Measurements from ENCODE around the gene LGI4.

The LGI4 gene

GRCh38 chr19:35134601-35135242 lies at the start of gene LGI4:
LGI4 (minus strand) TSS chr19:35135059; CDS start chr19:35134680, 379 bp downstream.
- H3K27me3 Mint-ChIP-seq (ENCODE audit: low read depth, poor library complexity), result peaks cover 11% of the 10 kb centered on the region
- DNase-seq, result peak; percentile 32
- peaks cover 58% of the 10 kb centered on the region for H3K4me1 Mint-ChIP-seq
- H3K27ac Mint-ChIP-seq, result peak within 1 kb of the TSS; percentile 57
- no peaks in the 10 kb centered on the region for H3K36me3 Mint-ChIP-seq (ENCODE audit: low read depth)
- no peaks in the 10 kb centered on the region for H3K9me3 Mint-ChIP-seq
- peak within 1 kb of the TSS; percentile 71 for H3K4me3 Mint-ChIP-seq
- no peak for TF ChIP-seq CTCF (IDR thresholded peaks at IDR 0.05)

GRCh38 chr19:35184267-35184666 lies 49.4 kb upstream of the LGI4 start:
- Mint-ChIP-seq H3K36me3 (ENCODE audit: low read depth) (no peaks in the 10 kb centered on the region), H3K27ac (no peak overlapping the region), H3K4me3 (no peak overlapping the region), H3K4me1 (peaks cover 8% of the 10 kb centered on the region), H3K9me3 (peaks cover 23% of the 10 kb centered on the region), H3K27me3 (ENCODE audit: low read depth, poor library complexity) (peaks cover 9% of the 10 kb centered on the region)
- TF ChIP-seq CTCF (IDR thresholded peaks at IDR 0.05), result no peak
- DNase-seq, result no peak

DNA sequence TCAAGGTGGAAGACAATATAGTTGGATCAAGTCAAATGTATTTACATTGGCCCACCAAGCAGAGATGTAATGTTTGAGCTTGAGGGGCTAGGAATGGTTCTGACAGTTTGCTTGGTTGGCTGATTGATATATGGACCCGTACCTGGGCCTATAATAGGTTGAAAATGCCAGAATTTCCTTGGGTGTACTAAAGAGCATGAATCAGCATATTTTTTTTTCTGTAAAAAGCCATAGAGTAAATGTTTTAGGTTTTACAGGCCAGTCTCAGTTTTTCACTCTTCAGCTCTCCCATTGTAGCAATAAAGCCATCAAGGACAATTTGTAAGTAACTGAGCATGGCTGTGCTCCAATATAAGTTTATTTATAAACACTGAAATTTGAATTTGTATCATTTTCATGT lies 46.5 kb upstream of the LGI4 start:
- peaks cover 6% of the 10 kb centered on the region for H3K27me3 Mint-ChIP-seq (ENCODE audit: low read depth, poor library complexity)
- H3K27ac Mint-ChIP-seq, result no peak overlapping the region
- H3K36me3 Mint-ChIP-seq (ENCODE audit: low read depth), result no peaks in the 10 kb centered on the region
- no peak for TF ChIP-seq CTCF (IDR thresholded peaks at IDR 0.05)
- no peak for DNase-seq
- H3K4me3 Mint-ChIP-seq, result no peak overlapping the region
- peaks cover 18% of the 10 kb centered on the region for H3K4me1 Mint-ChIP-seq
- H3K9me3 Mint-ChIP-seq, result peaks cover 37% of the 10 kb centered on the region

DNA sequence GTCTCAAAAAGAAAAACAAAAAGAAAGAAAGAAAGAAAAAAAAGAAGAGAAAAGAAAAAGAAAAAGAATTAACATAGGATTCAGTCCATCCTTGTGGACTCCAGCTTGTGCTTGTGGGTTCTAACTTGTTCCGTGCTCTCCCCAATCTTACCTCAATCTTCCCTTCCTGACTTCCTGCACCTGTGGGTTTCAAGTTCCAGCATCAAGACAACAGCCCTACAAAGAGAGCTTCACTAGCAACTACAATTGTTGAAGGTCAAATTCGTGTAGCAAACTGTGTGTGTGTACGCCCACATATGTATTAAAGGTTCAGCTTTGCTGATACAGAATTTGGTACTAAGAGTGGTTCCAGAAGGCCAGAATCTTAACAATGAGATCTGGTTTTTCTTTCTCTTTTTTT lies 45.0 kb upstream of the LGI4 start:
- H3K4me3 Mint-ChIP-seq, result no peak overlapping the region
- TF ChIP-seq CTCF (IDR thresholded peaks at IDR 0.05), result no peak
- H3K4me1 Mint-ChIP-seq, result peaks cover 34% of the 10 kb centered on the region
- H3K36me3 Mint-ChIP-seq (ENCODE audit: low read depth), result no peaks in the 10 kb centered on the region
- peaks cover 6% of the 10 kb centered on the region for H3K27me3 Mint-ChIP-seq (ENCODE audit: low read depth, poor library complexity)
- peaks cover 30% of the 10 kb centered on the region for H3K9me3 Mint-ChIP-seq
- no peak overlapping the region for H3K27ac Mint-ChIP-seq
- DNase-seq, result no peak

DNA sequence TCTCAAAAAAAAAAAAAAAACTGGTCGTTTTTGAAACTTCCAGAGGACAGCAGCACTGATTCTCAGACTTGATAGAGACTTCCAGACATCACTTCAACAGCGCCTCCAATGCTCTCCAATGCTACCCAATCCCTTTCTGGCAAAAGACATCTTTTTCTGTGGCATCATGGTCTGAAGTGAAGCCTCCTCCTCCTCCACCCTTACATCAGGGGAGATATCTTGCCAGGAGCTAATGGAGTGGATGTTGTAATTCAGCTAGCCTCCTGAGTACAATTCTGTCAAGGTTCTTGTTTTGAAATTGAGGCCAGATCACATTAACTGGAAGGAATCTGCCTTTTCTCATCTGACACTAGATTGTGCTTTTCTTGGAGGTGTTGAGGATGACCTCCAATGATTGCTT lies 43.8 kb upstream of the LGI4 start:
- Mint-ChIP-seq H3K27ac (no peak overlapping the region), H3K9me3 (peaks cover 27% of the 10 kb centered on the region), H3K4me3 (no peak overlapping the region), H3K27me3 (ENCODE audit: low read depth, poor library complexity) (peaks cover 6% of the 10 kb centered on the region), H3K36me3 (ENCODE audit: low read depth) (no peaks in the 10 kb centered on the region), H3K4me1 (peaks cover 35% of the 10 kb centered on the region)
- DNase-seq, result no peak
- TF ChIP-seq CTCF (IDR thresholded peaks at IDR 0.05), result no peak

Data from nephron progenitor cell (in vitro differentiated cells).